Cardiac fibroblast (primary cell): Measurements from ENCODE around the gene IL20RA.

Experiments
- DNase-seq, 2 donors: peaks; one replicate each; pipeline versions ENCODE4 v3.0.0 to v3.0.0-alpha.2; 2010; ENCODE audit warnings: low read depth in 2 of 2
- H3K4me3 ChIP-seq, 2 donors: replicated peaks in 1 of 2; 1 replicate in 1 of 2; 2 replicates in 1 of 2; pipeline ENCODE4 v1.5.1; 2011; ENCODE audit warnings: low read depth in 2 of 2, low read length in 2 of 2, mild to moderate bottlenecking in 2 of 2, moderate library complexity in 1 of 2
- TF ChIP-seq, protein P1 (sequence below): IDR thresholded peaks from one replicate; pipeline ENCODE4 v1.5.1; 2011; ENCODE audit warnings: low read depth, mild to moderate bottlenecking, low read length, inconsistent platforms

Gene IL20RA

DNA sequence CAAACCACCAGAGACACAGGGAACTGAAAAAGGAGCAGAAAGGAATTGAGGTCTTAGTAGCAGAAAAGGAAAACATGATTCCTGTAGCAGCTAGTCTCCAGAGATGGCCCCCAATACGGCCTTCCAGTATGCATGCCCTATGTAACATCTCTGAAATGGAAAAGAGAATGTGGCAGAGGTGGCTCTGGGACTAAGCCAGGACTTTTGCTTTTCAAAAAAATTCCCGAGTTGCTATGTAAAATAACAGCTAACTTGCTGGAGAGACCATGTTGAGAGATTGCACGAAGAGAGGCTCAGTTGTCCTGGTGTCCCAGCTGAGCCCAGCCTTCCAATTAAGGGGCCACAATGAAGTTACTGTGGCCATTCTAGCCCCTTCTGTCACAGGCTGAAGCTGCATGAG is 27.7 kb downstream of the IL20RA start:
- TF ChIP-seq, protein P1, sequence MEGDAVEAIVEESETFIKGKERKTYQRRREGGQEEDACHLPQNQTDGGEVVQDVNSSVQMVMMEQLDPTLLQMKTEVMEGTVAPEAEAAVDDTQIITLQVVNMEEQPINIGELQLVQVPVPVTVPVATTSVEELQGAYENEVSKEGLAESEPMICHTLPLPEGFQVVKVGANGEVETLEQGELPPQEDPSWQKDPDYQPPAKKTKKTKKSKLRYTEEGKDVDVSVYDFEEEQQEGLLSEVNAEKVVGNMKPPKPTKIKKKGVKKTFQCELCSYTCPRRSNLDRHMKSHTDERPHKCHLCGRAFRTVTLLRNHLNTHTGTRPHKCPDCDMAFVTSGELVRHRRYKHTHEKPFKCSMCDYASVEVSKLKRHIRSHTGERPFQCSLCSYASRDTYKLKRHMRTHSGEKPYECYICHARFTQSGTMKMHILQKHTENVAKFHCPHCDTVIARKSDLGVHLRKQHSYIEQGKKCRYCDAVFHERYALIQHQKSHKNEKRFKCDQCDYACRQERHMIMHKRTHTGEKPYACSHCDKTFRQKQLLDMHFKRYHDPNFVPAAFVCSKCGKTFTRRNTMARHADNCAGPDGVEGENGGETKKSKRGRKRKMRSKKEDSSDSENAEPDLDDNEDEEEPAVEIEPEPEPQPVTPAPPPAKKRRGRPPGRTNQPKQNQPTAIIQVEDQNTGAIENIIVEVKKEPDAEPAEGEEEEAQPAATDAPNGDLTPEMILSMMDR = no peak
- no peak for DNase-seq
- H3K4me3 ChIP-seq = no peak overlapping the region

DNA sequence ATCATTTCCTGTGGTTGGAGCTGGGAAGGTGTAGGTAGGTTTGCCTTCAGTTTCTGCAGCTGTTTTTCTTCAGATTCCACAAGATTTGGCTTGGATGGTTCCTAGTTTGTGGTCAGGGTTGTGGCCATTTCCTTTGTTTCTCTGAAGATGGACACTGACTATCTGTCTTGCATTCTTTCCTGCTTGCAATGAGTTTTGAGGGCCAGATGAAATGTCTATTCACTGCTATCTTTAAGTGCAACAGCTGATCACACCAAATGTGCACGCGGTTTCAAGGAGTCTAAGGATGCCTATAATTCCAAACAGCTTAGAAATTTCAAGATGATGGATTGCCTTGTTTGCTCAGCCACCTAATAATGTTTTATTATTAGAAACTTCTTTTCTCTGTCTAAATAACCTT is 28.4 kb downstream of the IL20RA start:
- peak; percentile 15 to 20 for DNase-seq
- no peak overlapping the region for H3K4me3 ChIP-seq
- TF ChIP-seq, protein P1 = no peak

DNA sequence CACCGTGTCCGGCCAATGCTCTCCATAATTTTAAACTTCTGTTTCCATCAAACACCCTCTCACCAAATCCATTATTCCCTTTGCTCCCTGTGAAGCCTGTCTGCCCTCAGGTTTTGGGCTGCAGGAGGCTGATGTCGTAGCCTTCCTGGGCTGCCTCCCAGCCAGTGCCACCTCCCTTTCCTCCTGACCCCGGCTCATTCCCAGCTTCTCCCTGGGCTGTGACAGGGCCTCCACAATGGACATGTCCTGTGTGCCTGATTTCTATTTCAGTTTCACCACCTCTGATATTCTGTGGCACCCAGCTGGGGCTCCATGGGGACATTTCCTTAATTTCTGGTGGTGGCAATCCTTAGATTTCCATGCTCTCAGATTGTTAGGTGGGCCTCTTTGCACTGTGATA is 28.8 kb downstream of the IL20RA start:
- DNase-seq = no peak
- TF ChIP-seq, protein P1 = no peak
- no peak overlapping the region for H3K4me3 ChIP-seq

DNA sequence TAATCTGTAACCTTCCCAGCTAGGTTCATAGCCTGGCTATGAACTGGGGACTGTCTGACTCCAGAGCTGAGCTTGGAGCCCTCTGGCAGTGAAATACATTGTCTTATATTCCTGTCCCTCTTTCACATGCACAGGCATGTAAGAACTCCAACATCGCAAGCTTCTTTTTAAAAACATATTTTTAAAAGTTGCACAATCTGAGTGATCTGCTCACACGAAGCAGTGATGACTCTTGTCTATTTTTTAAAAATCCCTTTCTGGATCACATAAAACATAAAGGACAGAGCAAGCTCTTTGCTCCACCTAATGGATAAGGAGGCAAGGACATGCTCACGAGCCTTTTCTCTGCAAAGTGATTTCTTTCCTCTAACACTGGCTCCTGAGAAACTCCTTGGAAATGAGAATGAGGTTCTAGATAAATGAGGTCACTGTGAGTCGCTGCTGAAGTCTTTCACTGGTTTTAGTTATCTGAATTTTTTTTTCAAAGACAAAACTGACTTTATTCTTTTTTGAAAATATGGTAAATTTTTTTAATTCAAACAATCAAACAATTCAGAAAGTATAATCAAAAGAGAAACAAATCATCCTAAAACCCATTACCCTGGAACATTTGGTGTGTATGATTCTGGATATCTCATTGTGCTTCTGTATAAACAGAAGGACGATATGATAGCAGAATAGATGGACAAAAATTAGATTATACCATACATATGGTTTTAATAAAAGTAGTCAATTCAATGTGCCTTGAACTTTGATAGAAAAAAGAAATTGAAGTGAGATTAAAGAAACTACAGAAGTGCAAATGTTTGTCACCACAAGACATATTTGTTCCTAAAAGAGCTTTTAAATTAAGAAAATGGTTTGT is 30.8 kb downstream of the IL20RA start:
- H3K4me3 ChIP-seq = no peak overlapping the region
- peak; percentile 65 to 67 for DNase-seq
- TF ChIP-seq, protein P1 = peak; percentile 62

DNA sequence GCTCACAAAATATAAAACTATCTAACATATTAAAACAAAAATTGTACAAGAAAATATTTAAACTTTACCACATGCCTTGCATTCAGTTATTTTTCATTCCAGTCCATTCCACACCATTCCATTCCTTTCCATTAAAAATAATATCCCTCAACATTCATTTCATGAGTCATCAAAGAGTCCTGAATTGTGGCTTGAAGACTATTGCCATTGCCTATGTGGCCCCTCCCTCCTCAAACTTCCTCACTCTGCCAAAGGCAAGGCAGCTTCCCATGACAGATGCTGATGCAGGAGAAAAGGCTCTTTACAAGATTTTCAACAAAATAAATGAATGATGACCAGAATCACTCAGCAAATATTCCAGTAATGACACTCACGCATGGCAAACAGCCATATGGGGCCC is 31.7 kb downstream of the IL20RA start:
- no peak overlapping the region for H3K4me3 ChIP-seq
- peak in 1 of 2 donors; percentile 3 for DNase-seq
- TF ChIP-seq, protein P1 = no peak

DNA sequence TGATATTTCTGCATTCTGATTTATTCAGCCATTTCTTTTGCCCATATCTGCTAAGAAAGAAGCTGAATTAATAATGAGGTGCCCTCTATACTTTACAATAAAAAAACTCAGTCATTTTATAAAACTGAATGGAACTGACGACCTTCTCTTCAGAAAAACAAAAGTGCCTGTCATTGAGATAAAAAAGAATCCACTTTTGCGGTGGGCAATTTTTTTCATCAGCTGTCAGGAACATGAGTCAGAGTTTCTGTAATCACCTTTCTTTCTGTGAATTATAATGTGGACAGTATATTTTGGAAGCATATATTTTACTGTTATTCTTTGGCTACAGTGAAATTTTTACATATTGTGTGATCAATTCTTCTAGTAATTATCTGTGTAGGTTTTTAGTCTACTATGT is 33.4 kb downstream of the IL20RA start:
- H3K4me3 ChIP-seq = no peak overlapping the region
- TF ChIP-seq, protein P1 = no peak
- DNase-seq = no peak
